HG02870 (cell line): ENCODE results near the gene SHC2.

Source experiments
- ATAC-seq: cut with Tn5 transposase; IDR thresholded peaks from one replicate; pipeline ENCODE4 v1.9.1; 2021; ENCODE audit warnings: mild to moderate bottlenecking, moderate library complexity; ENCODE audit not compliant: unreplicated experiment

SHC2 gene

GRCh38 chr19:374183-374885, 86.5 kb downstream of the SHC2 start:
- no peak for ATAC-seq

- ATAC-seq: no peak
These were observed 87.2 kb downstream of the SHC2 start for GRCh38 chr19:373391-374182.

GRCh38 chr19:372306-372890, 88.4 kb downstream of the SHC2 start:
- no peak for ATAC-seq

GRCh38 chr19:371501-372168, 89.2 kb downstream of the SHC2 start:
- ATAC-seq: no peak

- no peak for ATAC-seq
These were observed 90.0 kb downstream of the SHC2 start for GRCh38 chr19:370641-371330.

- no peak for ATAC-seq
These were observed 91.0 kb downstream of the SHC2 start for GRCh38 chr19:369876-370275.

- no peak for ATAC-seq
These were observed 91.6 kb downstream of the SHC2 start for GRCh38 chr19:369256-369655.

GRCh38 chr19:368630-369024, 92.2 kb downstream of the SHC2 start:
- no peak for ATAC-seq

- no peak for ATAC-seq
These were observed 92.7 kb downstream of the SHC2 start for GRCh38 chr19:367963-368629.

GRCh38 chr19:367561-367960, 93.3 kb downstream of the SHC2 start:
- ATAC-seq: no peak

GRCh38 chr19:366951-367350, 93.9 kb downstream of the SHC2 start:
- no peak for ATAC-seq
